ENCODE data around the gene LPAR2.

Gene LPAR2

DNA sequence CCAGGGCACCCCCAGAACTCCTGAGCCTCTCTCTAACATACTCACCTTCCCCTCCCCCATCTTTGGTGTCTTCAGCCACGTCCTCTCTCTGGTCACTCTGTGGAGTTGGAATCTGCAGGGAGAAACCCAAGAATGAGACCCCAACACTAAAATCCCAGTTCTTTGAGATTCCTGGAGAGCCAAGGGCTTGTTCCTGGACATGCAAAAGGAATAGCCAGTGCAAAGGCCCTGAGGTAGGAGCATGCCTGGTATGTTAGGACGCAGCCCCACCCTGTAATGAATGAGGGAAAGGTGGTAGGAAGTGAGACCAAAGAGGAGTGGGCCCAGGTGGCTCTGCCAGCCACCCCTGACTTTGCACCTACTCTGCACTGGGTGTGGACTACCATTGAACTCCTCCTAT is 2.4 kb upstream of the LPAR2 start:
- TF ChIP-seq EZH2phosphoT487 (conservative IDR thresholded peaks at IDR 0.05; ENCODE audit: low read length) = no peak
- TF ChIP-seq, protein P1, sequence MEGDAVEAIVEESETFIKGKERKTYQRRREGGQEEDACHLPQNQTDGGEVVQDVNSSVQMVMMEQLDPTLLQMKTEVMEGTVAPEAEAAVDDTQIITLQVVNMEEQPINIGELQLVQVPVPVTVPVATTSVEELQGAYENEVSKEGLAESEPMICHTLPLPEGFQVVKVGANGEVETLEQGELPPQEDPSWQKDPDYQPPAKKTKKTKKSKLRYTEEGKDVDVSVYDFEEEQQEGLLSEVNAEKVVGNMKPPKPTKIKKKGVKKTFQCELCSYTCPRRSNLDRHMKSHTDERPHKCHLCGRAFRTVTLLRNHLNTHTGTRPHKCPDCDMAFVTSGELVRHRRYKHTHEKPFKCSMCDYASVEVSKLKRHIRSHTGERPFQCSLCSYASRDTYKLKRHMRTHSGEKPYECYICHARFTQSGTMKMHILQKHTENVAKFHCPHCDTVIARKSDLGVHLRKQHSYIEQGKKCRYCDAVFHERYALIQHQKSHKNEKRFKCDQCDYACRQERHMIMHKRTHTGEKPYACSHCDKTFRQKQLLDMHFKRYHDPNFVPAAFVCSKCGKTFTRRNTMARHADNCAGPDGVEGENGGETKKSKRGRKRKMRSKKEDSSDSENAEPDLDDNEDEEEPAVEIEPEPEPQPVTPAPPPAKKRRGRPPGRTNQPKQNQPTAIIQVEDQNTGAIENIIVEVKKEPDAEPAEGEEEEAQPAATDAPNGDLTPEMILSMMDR (IDR thresholded peaks at IDR 0.05; ENCODE audit: insufficient read depth, low read length, poor library complexity, severe bottlenecking) = no peak
- no peaks in the 10 kb centered on the region for H3K9me2 ChIP-seq (replicated peaks; ENCODE audit: insufficient read depth, low read length)
- no peaks in the 10 kb centered on the region for H3K27me3 ChIP-seq (ENCODE audit: low read length)
- H3K4me3 ChIP-seq (ENCODE audit: insufficient read depth, low read length, poor library complexity, severe bottlenecking) = no peak overlapping the region
- no peak overlapping the region for H3K9ac ChIP-seq (ENCODE audit: low read length)
- H3K36me3 ChIP-seq (ENCODE audit: low read length) = 0 out of 2 replicates have a peak, but pooled peaks cover 3% of the 10 kb centered on the region
- H2AFZ ChIP-seq (ENCODE audit: low read depth, low read length, severe bottlenecking) = no peak overlapping the region
- H3K27ac ChIP-seq (ENCODE audit: low read depth, low read length) = no peak overlapping the region
- no peak overlapping the region for H3K4me2 ChIP-seq (ENCODE audit: low read depth, low read length, poor library complexity, severe bottlenecking)
- H3K9me3 ChIP-seq (ENCODE audit: insufficient read depth, low read length) = no peaks in the 10 kb centered on the region
- H3K79me2 ChIP-seq (ENCODE audit: insufficient read depth, low read length) = no peaks in the 10 kb centered on the region
- peaks cover 11% of the 10 kb centered on the region; the same call in 1 of the 2 replicates for H3F3A ChIP-seq (ENCODE audit: insufficient read depth)
- no peaks in the 10 kb centered on the region for H4K20me1 ChIP-seq (ENCODE audit: low read depth, low read length)

DNA sequence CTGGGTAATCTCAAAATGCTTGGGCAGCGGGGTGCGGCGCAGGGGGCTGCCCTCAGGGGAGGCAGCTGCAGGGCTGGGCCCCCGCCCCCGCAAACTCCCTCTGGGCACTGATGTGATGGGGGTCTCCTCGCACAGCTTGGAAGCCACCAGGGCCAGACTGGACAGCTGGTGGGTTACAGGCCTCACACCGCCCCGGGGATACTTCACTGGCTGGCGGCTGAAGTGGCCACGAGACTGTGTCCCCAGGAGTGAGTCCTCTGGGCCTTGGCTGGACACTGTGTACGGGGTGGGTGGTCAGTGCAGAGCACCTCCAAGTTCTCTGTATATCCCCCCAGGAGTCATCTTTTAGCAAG is 2.0 kb upstream of the LPAR2 start:
- Histone ChIP-seq H3K27me3 (ENCODE audit: low read length) (no peaks in the 10 kb centered on the region), H3K9me2 (replicated peaks; ENCODE audit: insufficient read depth, low read length) (no peaks in the 10 kb centered on the region), H3K4me2 (ENCODE audit: low read depth, low read length, poor library complexity, severe bottlenecking) (no peak overlapping the region), H3K9me3 (ENCODE audit: insufficient read depth, low read length) (no peaks in the 10 kb centered on the region), H3F3A (ENCODE audit: insufficient read depth) (peaks cover 11% of the 10 kb centered on the region; the same call in 1 of the 2 replicates), H3K9ac (ENCODE audit: low read length) (no peak overlapping the region), H4K20me1 (ENCODE audit: low read depth, low read length) (no peaks in the 10 kb centered on the region), H3K27ac (ENCODE audit: low read depth, low read length) (no peak overlapping the region), H3K4me3 (ENCODE audit: insufficient read depth, low read length, poor library complexity, severe bottlenecking) (no peak overlapping the region), H3K79me2 (ENCODE audit: insufficient read depth, low read length) (no peaks in the 10 kb centered on the region), H2AFZ (ENCODE audit: low read depth, low read length, severe bottlenecking) (no peak overlapping the region), H3K36me3 (ENCODE audit: low read length) (0 out of 2 replicates have a peak, but pooled peaks cover 3% of the 10 kb centered on the region)
- TF ChIP-seq, protein P1 (IDR thresholded peaks at IDR 0.05; ENCODE audit: insufficient read depth, low read length, poor library complexity, severe bottlenecking) = no peak
- TF ChIP-seq EZH2phosphoT487 (conservative IDR thresholded peaks at IDR 0.05; ENCODE audit: low read length) = no peak

DNA sequence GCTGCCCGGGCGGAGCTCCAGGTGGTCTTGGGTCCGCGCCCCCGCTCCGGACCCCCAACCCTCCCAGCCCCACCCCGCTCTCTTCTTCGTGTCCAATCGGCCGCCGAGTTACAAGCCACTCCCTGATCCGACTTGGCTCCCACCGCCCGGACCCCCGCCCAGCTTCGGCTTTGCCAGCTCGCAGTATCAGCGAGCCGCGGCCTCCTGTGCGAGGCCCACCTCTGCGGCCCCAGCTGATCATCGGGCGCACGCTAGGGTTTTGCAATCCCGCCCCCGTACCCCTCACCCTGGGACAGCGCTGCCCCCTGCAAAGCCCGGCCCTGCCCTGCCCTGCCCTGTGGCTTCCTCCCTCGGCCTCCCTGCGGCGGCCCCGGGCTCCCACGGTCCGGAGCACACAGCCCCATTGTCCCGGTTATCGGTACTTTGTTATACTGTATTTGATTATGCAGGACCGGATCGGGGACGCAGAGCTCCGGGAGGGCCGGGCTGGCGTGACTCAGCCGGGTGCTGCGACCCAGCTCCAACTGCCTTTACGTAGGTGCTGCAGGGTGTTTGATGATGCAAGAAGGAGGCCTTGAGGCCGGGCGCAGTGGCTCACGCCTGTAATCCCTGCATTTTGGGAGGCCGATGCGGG is 598 bp upstream of the LPAR2 start:
- Histone ChIP-seq H3K9ac (ENCODE audit: low read length) (peak overlapping the region; percentile 83), H3K27me3 (ENCODE audit: low read length) (no peaks in the 10 kb centered on the region), H3K9me2 (replicated peaks; ENCODE audit: insufficient read depth, low read length) (no peaks in the 10 kb centered on the region), H2AFZ (ENCODE audit: low read depth, low read length, severe bottlenecking) (no peak overlapping the region), H3K4me2 (ENCODE audit: low read depth, low read length, poor library complexity, severe bottlenecking) (peak overlapping the region; percentile 71), H3K79me2 (ENCODE audit: insufficient read depth, low read length) (no peaks in the 10 kb centered on the region), H3K27ac (ENCODE audit: low read depth, low read length) (peak overlapping the region; percentile 59), H3F3A (ENCODE audit: insufficient read depth) (peaks cover 11% of the 10 kb centered on the region; the same call in 1 of the 2 replicates), H3K36me3 (ENCODE audit: low read length) (0 out of 2 replicates have a peak, but pooled peaks cover 3% of the 10 kb centered on the region), H3K4me3 (ENCODE audit: insufficient read depth, low read length, poor library complexity, severe bottlenecking) (peak overlapping the region; percentile 66), H4K20me1 (ENCODE audit: low read depth, low read length) (no peaks in the 10 kb centered on the region), H3K9me3 (ENCODE audit: insufficient read depth, low read length) (no peaks in the 10 kb centered on the region)
- no peak for TF ChIP-seq EZH2phosphoT487 (conservative IDR thresholded peaks at IDR 0.05; ENCODE audit: low read length)
- TF ChIP-seq, protein P1 (IDR thresholded peaks at IDR 0.05; ENCODE audit: insufficient read depth, low read length, poor library complexity, severe bottlenecking) = no peak
